Measurements from ENCODE around the gene NLN.

The NLN gene

DNA sequence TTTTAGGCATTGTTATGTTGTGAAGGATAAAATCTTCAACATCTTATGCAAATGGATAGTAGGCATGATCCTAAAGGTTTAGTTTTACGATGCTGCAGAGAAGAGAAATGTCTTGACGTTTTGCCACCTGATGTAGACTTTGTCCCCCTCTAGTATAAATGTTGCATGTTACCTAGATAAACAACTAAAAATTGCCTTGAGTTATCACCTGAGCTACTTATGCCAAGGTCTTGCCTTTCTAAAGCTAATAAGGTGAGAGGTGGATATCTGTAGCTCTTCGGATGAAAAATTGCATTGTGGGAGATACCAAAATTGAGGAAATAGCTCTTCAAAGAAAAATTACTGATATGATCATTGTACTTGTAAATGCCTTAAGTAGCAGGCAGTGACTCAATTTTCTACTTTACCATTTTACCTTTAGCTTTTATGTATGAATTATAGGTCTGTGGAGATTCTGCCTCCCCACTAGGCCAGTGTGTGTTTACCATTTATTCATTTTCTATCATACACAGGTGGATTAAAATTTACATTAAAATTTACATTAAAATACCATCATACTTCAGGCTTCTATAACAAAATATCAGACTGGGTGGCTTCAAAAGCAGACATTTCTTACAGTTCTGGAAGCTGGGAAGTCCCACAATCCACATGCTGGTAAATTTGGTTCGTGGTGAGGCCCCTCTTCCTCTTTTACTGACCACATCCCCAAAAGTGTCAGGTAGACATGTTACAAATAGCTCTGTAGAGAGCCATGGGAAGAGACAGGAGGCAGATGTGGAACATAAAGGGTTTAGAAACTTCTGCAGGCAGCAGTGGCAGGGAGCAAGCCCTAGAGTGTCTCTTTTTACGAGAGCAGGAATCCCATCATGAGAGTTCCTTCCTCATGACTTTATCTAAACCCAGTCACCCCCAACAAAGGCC, 103.7 kb downstream of the NLN start:
- H3K4me3 ChIP-seq (ENCODE audit: low read length) = no peak overlapping the region
- H3K79me2 ChIP-seq (ENCODE audit: low read length) = no peaks in the 10 kb centered on the region
- no peaks in the 10 kb centered on the region for H3K27me3 ChIP-seq (replicated peaks; ENCODE audit: insufficient read depth, low read length)
- no peaks in the 10 kb centered on the region for H3K36me3 ChIP-seq (replicated peaks; ENCODE audit: insufficient read depth, low read length)
- TF ChIP-seq EZH2phosphoT487 (IDR thresholded peaks at IDR 0.05; ENCODE audit: low read length) (no peak), EZH2 (optimal IDR thresholded peaks at IDR 0.05; ENCODE audit: low read depth, low read length) (no peak)
- TF ChIP-seq, protein P1, sequence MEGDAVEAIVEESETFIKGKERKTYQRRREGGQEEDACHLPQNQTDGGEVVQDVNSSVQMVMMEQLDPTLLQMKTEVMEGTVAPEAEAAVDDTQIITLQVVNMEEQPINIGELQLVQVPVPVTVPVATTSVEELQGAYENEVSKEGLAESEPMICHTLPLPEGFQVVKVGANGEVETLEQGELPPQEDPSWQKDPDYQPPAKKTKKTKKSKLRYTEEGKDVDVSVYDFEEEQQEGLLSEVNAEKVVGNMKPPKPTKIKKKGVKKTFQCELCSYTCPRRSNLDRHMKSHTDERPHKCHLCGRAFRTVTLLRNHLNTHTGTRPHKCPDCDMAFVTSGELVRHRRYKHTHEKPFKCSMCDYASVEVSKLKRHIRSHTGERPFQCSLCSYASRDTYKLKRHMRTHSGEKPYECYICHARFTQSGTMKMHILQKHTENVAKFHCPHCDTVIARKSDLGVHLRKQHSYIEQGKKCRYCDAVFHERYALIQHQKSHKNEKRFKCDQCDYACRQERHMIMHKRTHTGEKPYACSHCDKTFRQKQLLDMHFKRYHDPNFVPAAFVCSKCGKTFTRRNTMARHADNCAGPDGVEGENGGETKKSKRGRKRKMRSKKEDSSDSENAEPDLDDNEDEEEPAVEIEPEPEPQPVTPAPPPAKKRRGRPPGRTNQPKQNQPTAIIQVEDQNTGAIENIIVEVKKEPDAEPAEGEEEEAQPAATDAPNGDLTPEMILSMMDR (IDR thresholded peaks at IDR 0.05; ENCODE audit: low read length) = no peak
- H3K9me2 ChIP-seq (replicated peaks; ENCODE audit: insufficient read depth, low read length) = no peaks in the 10 kb centered on the region
- peak; percentile 46 for DNase-seq
- no peaks in the 10 kb centered on the region for H4K20me1 ChIP-seq (ENCODE audit: insufficient read depth, low read length)
- peaks cover 16% of the 10 kb centered on the region for H3F3A ChIP-seq (ENCODE audit: insufficient read depth, low read length)
- H3K4me1 ChIP-seq (ENCODE audit: low read length) = peaks cover 54% of the 10 kb centered on the region
- no peak overlapping the region for H2AFZ ChIP-seq (ENCODE audit: low read length)
- H3K4me2 ChIP-seq (ENCODE audit: low read depth, low read length) = peak overlapping the region; percentile 50
- no peaks in the 10 kb centered on the region for H3K9me3 ChIP-seq (replicated peaks; ENCODE audit: insufficient read depth, low read length)
- H3K9ac ChIP-seq (ENCODE audit: low read length) = no peak overlapping the region
- H3K27ac ChIP-seq (ENCODE audit: low read length) = peak overlapping the region; percentile 3; the same call in 1 of the 2 replicates

DNA sequence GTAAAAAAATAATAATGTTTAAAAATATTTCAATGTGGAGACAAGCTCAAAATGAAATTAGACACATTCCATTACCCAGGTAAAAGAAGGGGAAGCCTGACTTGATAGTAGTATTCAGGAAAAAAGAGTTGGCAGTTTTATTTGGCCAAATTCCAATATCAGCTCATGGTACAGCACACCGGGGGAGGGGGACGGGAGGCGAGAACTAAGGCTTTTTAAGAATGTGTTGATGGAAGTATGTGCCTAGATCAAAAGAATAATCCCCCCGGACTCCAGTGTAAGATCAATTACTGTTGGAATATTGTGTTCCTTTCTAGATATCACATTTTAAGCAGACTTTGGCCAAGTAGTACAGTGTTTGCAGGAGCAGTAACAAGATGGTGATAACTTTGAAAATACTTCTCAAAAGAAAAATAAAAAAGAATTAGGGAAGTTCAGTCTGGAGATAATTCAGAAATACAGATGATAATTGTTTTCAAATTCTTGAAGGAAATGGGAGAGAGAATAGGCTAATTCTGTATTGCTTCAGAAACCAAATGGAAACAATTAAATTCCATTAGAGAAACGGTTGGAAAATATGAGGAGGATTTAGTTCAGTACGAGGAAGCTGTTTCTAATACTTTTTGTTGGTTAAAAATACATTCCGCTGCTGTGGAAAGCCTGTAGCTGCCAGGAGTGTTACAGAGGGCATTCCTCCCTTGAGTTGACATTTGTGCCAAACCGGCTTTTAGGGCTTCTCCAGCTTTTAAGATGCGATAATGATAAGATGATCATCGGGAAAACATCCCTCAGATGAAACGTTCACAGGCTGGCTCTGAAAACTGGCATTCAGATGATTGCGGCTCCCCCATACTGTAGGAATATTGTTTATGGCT, 106.3 kb downstream of the NLN start:
- no peak overlapping the region for H3K27ac ChIP-seq (ENCODE audit: low read length)
- H3K36me3 ChIP-seq (replicated peaks; ENCODE audit: insufficient read depth, low read length) = no peaks in the 10 kb centered on the region
- H3K27me3 ChIP-seq (replicated peaks; ENCODE audit: insufficient read depth, low read length) = no peaks in the 10 kb centered on the region
- H3K9me3 ChIP-seq (replicated peaks; ENCODE audit: insufficient read depth, low read length) = no peaks in the 10 kb centered on the region
- H3K9ac ChIP-seq (ENCODE audit: low read length) = no peak overlapping the region
- no peak overlapping the region for H3K4me2 ChIP-seq (ENCODE audit: low read depth, low read length)
- peaks cover 35% of the 10 kb centered on the region for H3K4me1 ChIP-seq (ENCODE audit: low read length)
- no peak for DNase-seq
- TF ChIP-seq, protein P1 (IDR thresholded peaks at IDR 0.05; ENCODE audit: low read length) = no peak
- TF ChIP-seq EZH2phosphoT487 (IDR thresholded peaks at IDR 0.05; ENCODE audit: low read length) = no peak
- no peak for TF ChIP-seq EZH2 (optimal IDR thresholded peaks at IDR 0.05; ENCODE audit: low read depth, low read length)
- H3F3A ChIP-seq (ENCODE audit: insufficient read depth, low read length) = peaks cover 16% of the 10 kb centered on the region
- no peak overlapping the region for H2AFZ ChIP-seq (ENCODE audit: low read length)
- H3K4me3 ChIP-seq (ENCODE audit: low read length) = no peak overlapping the region
- H4K20me1 ChIP-seq (ENCODE audit: insufficient read depth, low read length) = no peaks in the 10 kb centered on the region
- no peaks in the 10 kb centered on the region for H3K79me2 ChIP-seq (ENCODE audit: low read length)
- H3K9me2 ChIP-seq (replicated peaks; ENCODE audit: insufficient read depth, low read length) = no peaks in the 10 kb centered on the region

DNA sequence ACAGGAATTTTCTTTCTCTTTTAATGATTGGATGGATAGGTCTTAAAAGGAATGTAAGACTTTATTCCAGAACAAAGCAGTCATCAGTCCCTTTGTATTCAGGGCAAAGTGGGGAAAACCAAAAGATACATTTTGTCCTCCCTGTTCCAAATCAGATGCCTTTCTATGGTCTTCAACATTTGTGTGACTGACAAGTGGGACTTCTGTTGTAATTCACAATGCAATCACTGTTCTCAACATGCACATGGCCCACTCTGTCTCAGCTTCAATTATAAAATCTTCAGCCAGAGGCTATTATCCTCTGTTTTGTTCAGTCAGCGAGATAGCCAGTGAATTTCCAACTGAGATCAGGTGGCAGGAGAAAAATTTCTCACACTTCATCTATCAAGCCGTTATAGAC, 108.9 kb downstream of the NLN start:
- H3K9me2 ChIP-seq (replicated peaks; ENCODE audit: insufficient read depth, low read length) = no peaks in the 10 kb centered on the region
- H3K79me2 ChIP-seq (ENCODE audit: low read length) = no peaks in the 10 kb centered on the region
- no peaks in the 10 kb centered on the region for H3K9me3 ChIP-seq (replicated peaks; ENCODE audit: insufficient read depth, low read length)
- no peaks in the 10 kb centered on the region for H3K27me3 ChIP-seq (replicated peaks; ENCODE audit: insufficient read depth, low read length)
- no peak overlapping the region for H2AFZ ChIP-seq (ENCODE audit: low read length)
- H3K36me3 ChIP-seq (replicated peaks; ENCODE audit: insufficient read depth, low read length) = no peaks in the 10 kb centered on the region
- TF ChIP-seq, protein P1 (IDR thresholded peaks at IDR 0.05; ENCODE audit: low read length) = no peak
- TF ChIP-seq EZH2 (optimal IDR thresholded peaks at IDR 0.05; ENCODE audit: low read depth, low read length) (no peak), EZH2phosphoT487 (IDR thresholded peaks at IDR 0.05; ENCODE audit: low read length) (no peak)
- H3K9ac ChIP-seq (ENCODE audit: low read length) = no peak overlapping the region
- H3K4me1 ChIP-seq (ENCODE audit: low read length) = peaks cover 9% of the 10 kb centered on the region
- no peaks in the 10 kb centered on the region for H4K20me1 ChIP-seq (ENCODE audit: insufficient read depth, low read length)
- no peak for DNase-seq
- H3K4me3 ChIP-seq (ENCODE audit: low read length) = no peak overlapping the region
- H3K27ac ChIP-seq (ENCODE audit: low read length) = no peak overlapping the region
- H3F3A ChIP-seq (ENCODE audit: insufficient read depth, low read length) = no peaks in the 10 kb centered on the region
- H3K4me2 ChIP-seq (ENCODE audit: low read depth, low read length) = no peak overlapping the region
